ENCODE measurements around the gene GLP1R.

GLP1R gene

DNA sequence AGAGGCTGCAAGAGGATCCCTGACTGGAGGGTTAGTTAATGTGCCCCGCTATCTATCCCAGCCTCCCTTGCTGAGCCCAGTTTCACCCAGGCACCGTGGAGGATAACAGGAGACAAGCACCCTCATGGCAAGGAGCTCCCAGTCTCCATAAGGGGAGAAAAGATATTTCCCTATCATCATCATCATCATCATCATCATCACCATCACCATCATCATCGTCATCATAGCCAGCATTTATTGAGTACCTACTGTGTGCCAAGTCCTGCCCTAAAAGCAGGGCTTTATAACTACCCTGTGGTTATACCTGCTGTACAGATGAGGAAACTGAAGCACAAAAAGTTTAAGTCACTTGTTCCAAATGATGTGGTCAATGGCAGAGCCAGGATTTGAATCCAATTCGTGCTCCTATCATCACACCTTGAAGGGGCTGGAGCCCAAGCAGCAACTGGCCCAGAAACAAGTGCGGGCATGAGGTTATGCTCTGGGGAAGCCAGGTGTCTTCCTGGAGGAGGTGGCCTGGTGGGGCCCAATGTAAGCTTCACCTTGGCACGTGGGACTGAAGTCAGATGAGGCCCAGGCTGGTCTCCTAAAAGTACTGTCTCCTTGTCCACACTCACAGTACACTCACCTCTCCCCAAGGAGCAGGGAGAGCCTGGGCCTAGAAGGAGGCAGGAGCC is 10.0 kb downstream of the GLP1R start:
- H3K4me3 ChIP-seq (ENCODE audit: low read depth, low read length) = no peak overlapping the region
- CTCF ChIA-PET = no interaction called here
- no peak for DNase-seq (ENCODE audit: low read depth, low spot score)
- no peak for TF ChIP-seq CTCF (IDR thresholded peaks at IDR 0.05; ENCODE audit: insufficient read depth, low read length, missing control alignments)
- POLR2A ChIA-PET = no interaction called here

DNA sequence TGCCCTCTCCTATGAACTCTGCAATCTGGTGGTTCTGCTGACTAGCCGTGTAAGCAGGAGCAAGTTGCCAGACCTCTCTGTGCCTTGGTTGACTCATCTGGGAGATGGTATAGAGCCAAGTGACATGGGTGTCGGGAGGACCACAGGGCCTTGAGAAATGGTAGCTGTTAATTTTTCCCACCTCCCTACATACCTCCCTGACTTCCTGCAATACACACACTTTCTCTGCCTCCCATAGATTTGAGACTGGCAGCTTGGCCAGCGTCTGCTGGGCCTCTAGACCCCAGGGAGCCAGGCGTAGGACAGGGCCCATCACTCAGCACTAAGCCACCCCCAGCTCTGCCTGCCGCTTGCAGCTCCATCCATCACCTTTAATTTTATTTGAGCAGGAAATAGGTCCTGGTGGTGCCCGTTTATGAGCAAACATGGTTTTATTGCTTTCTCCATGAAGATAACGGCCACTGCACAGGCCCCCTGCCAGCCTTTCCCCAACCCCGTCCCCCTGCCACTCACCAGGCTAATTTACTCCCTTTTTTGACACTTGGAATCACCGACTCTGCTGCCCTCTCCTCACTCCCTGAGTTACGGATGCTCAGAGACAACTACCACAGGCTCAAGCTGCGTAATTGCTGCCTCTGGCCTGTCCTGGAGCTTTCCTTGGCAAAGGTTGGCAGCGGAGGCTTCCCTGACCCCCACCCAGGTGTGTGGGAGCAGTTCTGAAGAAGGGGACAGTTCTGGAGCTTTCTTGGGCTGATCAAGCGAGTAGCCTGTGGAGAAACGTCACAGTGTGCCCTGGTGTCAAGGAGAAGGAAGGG is 11.1 kb downstream of the GLP1R start:
- ChIA-PET POLR2A (no interaction called here), CTCF (no interaction called here)
- no peak overlapping the region for H3K4me3 ChIP-seq (ENCODE audit: low read depth, low read length)
- no peak for DNase-seq (ENCODE audit: low read depth, low spot score)
- no peak for TF ChIP-seq CTCF (IDR thresholded peaks at IDR 0.05; ENCODE audit: insufficient read depth, low read length, missing control alignments)

- TF ChIP-seq CTCF (IDR thresholded peaks at IDR 0.05; ENCODE audit: insufficient read depth, low read length, missing control alignments) = no peak
- POLR2A ChIA-PET = no interaction called here
- no peak for DNase-seq (ENCODE audit: low read depth, low spot score)
- CTCF ChIA-PET = no interaction called here
- H3K4me3 ChIP-seq (ENCODE audit: low read depth, low read length) = no peak overlapping the region
Observed at GRCh38 chr6:39060467-39061160, 12.0 kb downstream of the GLP1R start.

DNA sequence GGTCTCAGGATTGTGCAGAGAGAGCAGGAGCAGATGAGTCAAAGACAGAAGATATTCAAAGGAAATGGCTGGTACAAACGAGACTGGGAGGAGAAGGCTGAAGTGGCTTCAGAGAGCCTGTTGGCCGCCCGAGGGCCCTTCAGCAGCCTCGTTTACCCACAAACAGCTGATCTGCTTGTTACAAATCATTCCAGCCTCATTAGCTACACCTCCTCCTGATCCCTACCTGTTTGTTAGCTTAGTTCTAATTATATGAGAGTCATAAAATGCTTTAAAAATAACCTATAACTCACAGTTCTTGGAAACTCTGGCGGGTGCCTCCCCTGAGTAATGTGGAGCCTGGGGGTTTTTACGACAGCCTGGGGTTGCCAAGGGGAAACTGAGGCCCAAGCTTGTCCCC is 12.6 kb downstream of the GLP1R start:
- no peak for DNase-seq (ENCODE audit: low read depth, low spot score)
- no peak for TF ChIP-seq CTCF (IDR thresholded peaks at IDR 0.05; ENCODE audit: insufficient read depth, low read length, missing control alignments)
- ChIA-PET CTCF (interaction anchor here (1.0 kb wide), 1 partner anchor 31 kb away, joined by 3 read pairs; no protein-coding TSS in a partner anchor), POLR2A (no interaction called here)
- no peak overlapping the region for H3K4me3 ChIP-seq (ENCODE audit: low read depth, low read length)

GRCh38 chr6:39061588-39061987 is 13.0 kb downstream of the GLP1R start:
- POLR2A ChIA-PET = no interaction called here
- H3K4me3 ChIP-seq (ENCODE audit: low read depth, low read length) = no peak overlapping the region
- CTCF ChIA-PET = interaction anchor here (1.0 kb wide), 1 partner anchor 32 kb away, joined by 3 read pairs; no protein-coding TSS in a partner anchor
- no peak for TF ChIP-seq CTCF (IDR thresholded peaks at IDR 0.05; ENCODE audit: insufficient read depth, low read length, missing control alignments)
- DNase-seq (ENCODE audit: low read depth, low spot score) = no peak
